RPMI8226 (cell line): Measurements from ENCODE around the gene FLOT1.
"Not testable (repeated sequence)": the region's sequence is repeated elsewhere in the genome, so short reads cannot be mapped to it uniquely, and the experiment has no call there.

Experiments
- DNase-seq: peaks from one replicate; pipeline ENCODE4 v3.0.0-alpha.2; 2015

Gene FLOT1

GRCh38 chr6:30721198-30722024, 21.1 kb downstream of the FLOT1 start:
- DNase-seq = peak; percentile 97

- peak; percentile 90 for DNase-seq
Measured at GRCh38 chr6:30720738-30721197, 21.7 kb downstream of the FLOT1 start.

GRCh38 chr6:30719791-30720737, 22.4 kb downstream of the FLOT1 start, which contains the start of gene TUBB:
Gene TUBB (plus strand): TSS chr6:30720352. CDS start chr6:30720507, 155 bp downstream.
- DNase-seq = peak; percentile 99

GRCh38 chr6:30719356-30719755, 23.1 kb downstream of the FLOT1 start:
- no peak for DNase-seq

- not testable (repeated sequence) for DNase-seq
Measured at GRCh38 chr6:30717845-30718720, 24.4 kb downstream of the FLOT1 start.

GRCh38 chr6:30717129-30717844, 25.2 kb downstream of the FLOT1 start, which contains the start of gene MDC1:
Gene MDC1 (minus strand): TSS chr6:30717281. CDS start chr6:30715175, 2,106 bp downstream.
- peak; percentile 100 for DNase-seq

- no peak for DNase-seq
Measured at GRCh38 chr6:30716879-30717128, 25.7 kb downstream of the FLOT1 start.

GRCh38 chr6:30714263-30714662, 28.2 kb downstream of the FLOT1 start:
- DNase-seq = no peak

GRCh38 chr6:30712441-30712945, 30.0 kb downstream of the FLOT1 start:
- DNase-seq = no peak

- no peak for DNase-seq
Measured at GRCh38 chr6:30711758-30712380, 30.6 kb downstream of the FLOT1 start.

GRCh38 chr6:30709101-30709868, 33.2 kb downstream of the FLOT1 start:
- no peak for DNase-seq

- peak; percentile 81 for DNase-seq
Measured at GRCh38 chr6:30707281-30707850, 35.1 kb downstream of the FLOT1 start.

- no peak for DNase-seq
Measured at GRCh38 chr6:30705620-30706019, 36.9 kb downstream of the FLOT1 start.

- no peak for DNase-seq
Measured at GRCh38 chr6:30703821-30704220, 38.7 kb downstream of the FLOT1 start.

- no peak for DNase-seq
Measured at GRCh38 chr6:30703011-30703410, 39.5 kb downstream of the FLOT1 start.

- DNase-seq = no peak
Measured at GRCh38 chr6:30700340-30700739, 42.1 kb downstream of the FLOT1 start.

- no peak for DNase-seq
Measured at GRCh38 chr6:30696432-30696831, 46.1 kb downstream of the FLOT1 start.

- DNase-seq = no peak
Measured at GRCh38 chr6:30691208-30691847, 51.2 kb downstream of the FLOT1 start.

GRCh38 chr6:30690403-30691207, 51.9 kb downstream of the FLOT1 start, which contains the start of gene NRM:
Gene NRM (minus strand): TSS chr6:30690984. CDS start chr6:30690974, 10 bp downstream.
- peak; percentile 91 for DNase-seq
